Measurements from ENCODE around the gene AK5.

DNA sequence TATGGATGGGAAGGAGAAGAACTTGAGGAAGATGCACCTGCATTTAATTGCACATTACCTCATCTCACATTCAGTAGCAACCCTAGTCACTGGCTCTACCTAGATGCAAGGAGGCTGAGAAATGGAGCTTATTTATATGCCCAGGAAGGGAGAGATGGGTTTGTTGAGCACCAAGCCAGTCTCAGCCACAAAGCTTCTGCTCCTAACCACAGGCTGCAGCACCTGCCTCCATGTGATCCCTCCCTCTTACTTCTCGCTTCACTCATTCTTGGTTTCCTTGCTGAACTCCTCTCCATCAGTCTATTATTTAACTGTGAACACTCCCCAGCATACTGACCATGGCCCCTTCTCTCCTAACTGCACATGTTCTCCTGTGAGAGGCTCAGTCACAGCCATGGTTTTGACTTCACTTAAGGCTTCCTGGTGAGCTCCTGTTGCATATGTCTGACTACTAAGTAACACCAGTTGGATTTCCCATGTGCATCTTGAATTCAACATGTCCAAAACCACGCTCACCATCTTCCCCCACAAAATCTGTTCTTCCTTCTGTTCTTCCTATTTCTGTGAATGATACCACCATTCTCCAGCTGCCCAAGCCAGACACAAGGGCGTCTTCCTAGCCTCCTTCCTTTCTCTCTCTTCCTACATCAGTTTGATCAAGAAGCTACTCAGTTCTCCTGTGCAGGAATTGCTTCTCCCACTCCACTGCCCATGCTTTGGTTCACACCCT lies 139.8 kb downstream of the AK5 start:
- TF ChIP-seq EP300 (IDR thresholded peaks at IDR 0.05) (no peak), POLR2A (IDR thresholded peaks at IDR 0.05) (no peak), POLR2AphosphoS5 (IDR thresholded peaks at IDR 0.05) (no peak)
- TF ChIP-seq, protein P1, sequence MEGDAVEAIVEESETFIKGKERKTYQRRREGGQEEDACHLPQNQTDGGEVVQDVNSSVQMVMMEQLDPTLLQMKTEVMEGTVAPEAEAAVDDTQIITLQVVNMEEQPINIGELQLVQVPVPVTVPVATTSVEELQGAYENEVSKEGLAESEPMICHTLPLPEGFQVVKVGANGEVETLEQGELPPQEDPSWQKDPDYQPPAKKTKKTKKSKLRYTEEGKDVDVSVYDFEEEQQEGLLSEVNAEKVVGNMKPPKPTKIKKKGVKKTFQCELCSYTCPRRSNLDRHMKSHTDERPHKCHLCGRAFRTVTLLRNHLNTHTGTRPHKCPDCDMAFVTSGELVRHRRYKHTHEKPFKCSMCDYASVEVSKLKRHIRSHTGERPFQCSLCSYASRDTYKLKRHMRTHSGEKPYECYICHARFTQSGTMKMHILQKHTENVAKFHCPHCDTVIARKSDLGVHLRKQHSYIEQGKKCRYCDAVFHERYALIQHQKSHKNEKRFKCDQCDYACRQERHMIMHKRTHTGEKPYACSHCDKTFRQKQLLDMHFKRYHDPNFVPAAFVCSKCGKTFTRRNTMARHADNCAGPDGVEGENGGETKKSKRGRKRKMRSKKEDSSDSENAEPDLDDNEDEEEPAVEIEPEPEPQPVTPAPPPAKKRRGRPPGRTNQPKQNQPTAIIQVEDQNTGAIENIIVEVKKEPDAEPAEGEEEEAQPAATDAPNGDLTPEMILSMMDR (IDR thresholded peaks at IDR 0.05) = no peak
